Astrocyte (in vitro differentiated cells and primary cell): ENCODE results near the gene MCAM.

ENCODE experiments used
- EZH2 ChIP-seq: IDR thresholded peaks from 2 replicates; pipeline ENCODE4 v1.6.1; 2012; ENCODE audit warnings: mild to moderate bottlenecking, low read length, inconsistent platforms; ENCODE audit not compliant: insufficient read depth
- TF ChIP-seq, protein P1 (sequence below): IDR thresholded peaks from 2 replicates; pipeline ENCODE4 v1.5.1; 2011; ENCODE audit warnings: low read depth, mild to moderate bottlenecking, inconsistent platforms, low read length, moderate library complexity; ENCODE audit not compliant: insufficient read depth

DNA sequence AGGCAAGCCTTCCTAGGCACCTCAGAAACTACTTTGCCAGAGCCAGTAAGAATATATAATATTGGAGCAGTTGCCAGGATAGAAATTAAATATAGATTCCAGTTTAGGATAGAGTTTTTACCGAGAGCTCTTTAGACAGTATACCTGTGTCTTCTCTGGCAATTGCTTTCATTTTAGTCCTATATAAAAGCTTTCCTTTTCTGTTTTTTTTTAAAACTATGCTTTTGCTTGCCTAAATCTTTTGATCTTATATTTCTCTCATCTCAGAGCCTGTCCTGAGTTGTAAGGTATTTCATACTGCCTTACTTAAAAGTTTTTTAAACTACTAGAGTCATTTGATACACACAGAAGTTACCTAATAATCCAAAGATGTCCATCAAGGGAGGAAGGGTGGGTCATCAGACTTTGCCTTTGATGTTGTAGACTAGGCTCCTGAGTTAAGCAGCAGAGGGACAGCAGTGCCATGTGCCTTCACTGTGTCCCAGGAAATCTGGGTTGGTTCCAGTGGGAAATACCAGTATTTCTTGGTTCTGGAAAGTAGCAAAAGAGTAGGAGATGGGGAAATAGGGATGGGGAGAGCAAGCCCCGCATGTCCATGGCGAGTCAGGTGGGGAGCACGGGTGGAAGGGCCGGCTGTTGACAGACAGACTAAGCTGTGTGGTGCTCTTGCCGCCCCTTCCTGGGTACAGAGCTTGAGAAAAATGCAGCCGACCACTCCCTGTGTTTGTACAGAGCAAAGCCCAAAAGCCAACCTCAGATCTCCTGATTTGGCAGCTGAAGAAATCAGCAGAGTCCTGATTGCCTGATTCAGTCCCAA lies 11.2 kb downstream of the MCAM start:
- TF ChIP-seq, protein P1, sequence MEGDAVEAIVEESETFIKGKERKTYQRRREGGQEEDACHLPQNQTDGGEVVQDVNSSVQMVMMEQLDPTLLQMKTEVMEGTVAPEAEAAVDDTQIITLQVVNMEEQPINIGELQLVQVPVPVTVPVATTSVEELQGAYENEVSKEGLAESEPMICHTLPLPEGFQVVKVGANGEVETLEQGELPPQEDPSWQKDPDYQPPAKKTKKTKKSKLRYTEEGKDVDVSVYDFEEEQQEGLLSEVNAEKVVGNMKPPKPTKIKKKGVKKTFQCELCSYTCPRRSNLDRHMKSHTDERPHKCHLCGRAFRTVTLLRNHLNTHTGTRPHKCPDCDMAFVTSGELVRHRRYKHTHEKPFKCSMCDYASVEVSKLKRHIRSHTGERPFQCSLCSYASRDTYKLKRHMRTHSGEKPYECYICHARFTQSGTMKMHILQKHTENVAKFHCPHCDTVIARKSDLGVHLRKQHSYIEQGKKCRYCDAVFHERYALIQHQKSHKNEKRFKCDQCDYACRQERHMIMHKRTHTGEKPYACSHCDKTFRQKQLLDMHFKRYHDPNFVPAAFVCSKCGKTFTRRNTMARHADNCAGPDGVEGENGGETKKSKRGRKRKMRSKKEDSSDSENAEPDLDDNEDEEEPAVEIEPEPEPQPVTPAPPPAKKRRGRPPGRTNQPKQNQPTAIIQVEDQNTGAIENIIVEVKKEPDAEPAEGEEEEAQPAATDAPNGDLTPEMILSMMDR: no peak
- no peak for TF ChIP-seq EZH2
